Left lung (tissue), 10 donors: ENCODE results near the gene DIPK1B. TPM values are rescaled to one million over a fixed set of nuclear protein-coding genes. Genes with fewer than 3 reads are reported as not detected.

ENCODE experiments used
- ATAC-seq: fragments of 200-7000 bp; cut with Tn5 transposase; one replicate; pipeline ENCODE4 v1.9.1; 2020; ENCODE audit warnings: moderate library complexity
- DNase-seq, 4 donors: peaks; one replicate each; pipeline ENCODE4 v3.0.0-alpha.2; 2013 to 2020
- H3K27ac ChIP-seq, 2 donors: fragments of 200-600 bp; sonication (generic) in 1 of 2; one replicate each; pipeline versions ENCODE4 v1.5.0 to v1.8.0; 2020 to 2021
- H3K27me3 ChIP-seq, 2 donors: fragments of 200-600 bp; sonication (generic) in 1 of 2; one replicate each; pipeline versions ENCODE4 v1.5.0 to v1.8.0; 2020 to 2021
- H3K36me3 ChIP-seq, 2 donors: fragments of 200-600 bp; sonication (generic) in 1 of 2; one replicate each; pipeline versions ENCODE4 v1.5.0 to v1.8.0; 2020 to 2021
- H3K4me1 ChIP-seq, 2 donors: fragments of 200-600 bp; one replicate each; pipeline ENCODE4 v1.8.0; 2021
- H3K4me3 ChIP-seq, 2 donors: fragments of 200-600 bp; sonication (generic) in 1 of 2; one replicate each; pipeline versions ENCODE4 v1.5.0 to v1.8.0; 2020 to 2021; ENCODE audit warnings: mild to moderate bottlenecking in 1 of 2
- H3K9me3 ChIP-seq, 2 donors: fragments of 200-600 bp; sonication (generic) in 1 of 2; one replicate each; pipeline versions ENCODE4 v1.5.0 to v1.8.0; 2020 to 2021
- CTCF ChIP-seq, 2 donors: fragments of 200-600 bp; sonication (generic) in 1 of 2; IDR thresholded peaks; one replicate each; pipeline versions ENCODE4 v1.5.0 to v1.8.0; 2021; ENCODE audit warnings: antibody characterized with exemption in 2 of 2
- intact Hi-C, 2 donors: fragments of 100-400 bp; cut with DNase I; formaldehyde crosslinking; loops; one replicate each; pipeline versions ENCODE4 v1.11.2 to v1.14.2; 2022
- polyA plus RNA-seq, 6 donors: library from polyadenylated mRNA; unstranded; fragments of 120-200 nt; gene quantifications; one replicate each; pipeline ENCODE4 v1.2.1, GENCODE V29; 2013; ENCODE audit not compliant: insufficient read length in 6 of 6
- total RNA-seq, 2 donors: library from RNA; stranded (reverse); fragmentation: NEBNext Ultra II Directional; extraction: Animal tissue kit (Norgen Biotek cat#: 25700); gene quantifications; one replicate each; pipeline ENCODE4 v1.2.1, GENCODE V29; 2021
- donor health status: DM: no; HTN: yes; CAD: no.
- donor health status: DM: no; HTN: no; CAD: no.

Gene DIPK1B
- total and polyA plus RNA-seq, 8 donors, result 12.6 to 37.4 (median 28.6) TPM

DNA sequence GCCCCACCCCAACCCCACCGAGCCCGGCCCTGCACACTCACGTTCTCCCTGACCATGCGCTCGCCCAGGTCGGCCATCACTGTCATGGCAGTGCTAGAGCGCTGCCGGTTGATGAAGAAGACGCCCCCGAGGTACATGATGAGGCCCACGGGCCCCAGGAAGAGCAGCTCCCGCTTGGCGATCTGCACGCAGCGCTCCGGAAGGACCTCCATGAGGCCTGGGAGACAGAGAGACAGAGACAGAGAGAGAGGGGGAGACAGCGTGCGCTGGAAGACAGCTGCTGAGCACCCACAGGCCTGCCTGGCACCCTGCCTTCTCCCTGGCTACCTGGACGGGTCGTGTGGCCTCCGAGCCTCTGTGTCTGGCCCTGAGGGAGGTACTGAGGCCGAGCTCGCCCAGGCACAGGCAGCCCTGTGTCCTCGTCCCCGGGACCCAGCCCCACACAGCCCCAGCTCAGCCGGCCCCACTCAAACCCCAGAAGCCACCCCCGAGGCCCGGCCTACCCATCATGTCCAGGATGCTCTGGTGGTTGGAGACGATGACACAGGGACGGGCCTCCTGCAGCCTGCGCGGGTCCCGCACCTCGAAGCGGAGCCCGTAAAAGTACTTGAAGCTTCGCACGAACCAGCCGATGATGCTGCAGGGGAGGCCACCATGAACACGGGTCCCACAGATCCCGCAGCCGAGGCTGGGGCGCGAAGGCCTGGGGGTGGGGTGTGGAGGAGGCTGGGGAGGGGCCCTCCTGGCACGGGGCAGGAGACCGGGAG is 35.3 kb upstream of the DIPK1B start:
- no peaks in the 10 kb centered on the region for H3K9me3 ChIP-seq
- ATAC-seq, result no peak
- TF ChIP-seq CTCF (IDR thresholded peaks at IDR 0.05), result no peak
- no peaks in the 10 kb centered on the region for H3K27me3 ChIP-seq
- H3K27ac ChIP-seq, result no peak overlapping the region
- no peak overlapping the region for H3K4me3 ChIP-seq
- intact Hi-C loops, result no loop called here
- no peak for DNase-seq
- peaks cover 4 to 52% of the 10 kb centered on the region in 2 donors for H3K4me1 ChIP-seq
- peaks cover 0 to 56% of the 10 kb centered on the region in 2 donors for H3K36me3 ChIP-seq

GRCh38 chr9:136678034-136678433 is 34.3 kb upstream of the DIPK1B start:
- no peak for DNase-seq
- no peak overlapping the region for H3K27ac ChIP-seq
- H3K4me1 ChIP-seq, result peaks cover 4 to 60% of the 10 kb centered on the region in 2 donors
- no peak overlapping the region for H3K4me3 ChIP-seq
- no peak for TF ChIP-seq CTCF (IDR thresholded peaks at IDR 0.05)
- peaks cover 0 to 47% of the 10 kb centered on the region in 2 donors for H3K36me3 ChIP-seq
- H3K27me3 ChIP-seq, result no peaks in the 10 kb centered on the region
- intact Hi-C loops, result no loop called here
- no peaks in the 10 kb centered on the region for H3K9me3 ChIP-seq
- no peak for ATAC-seq

- no peaks in the 10 kb centered on the region for H3K27me3 ChIP-seq
- TF ChIP-seq CTCF (IDR thresholded peaks at IDR 0.05), result no peak
Measured at GRCh38 chr9:136678624-136679023, 33.7 kb upstream of the DIPK1B start.

DNA sequence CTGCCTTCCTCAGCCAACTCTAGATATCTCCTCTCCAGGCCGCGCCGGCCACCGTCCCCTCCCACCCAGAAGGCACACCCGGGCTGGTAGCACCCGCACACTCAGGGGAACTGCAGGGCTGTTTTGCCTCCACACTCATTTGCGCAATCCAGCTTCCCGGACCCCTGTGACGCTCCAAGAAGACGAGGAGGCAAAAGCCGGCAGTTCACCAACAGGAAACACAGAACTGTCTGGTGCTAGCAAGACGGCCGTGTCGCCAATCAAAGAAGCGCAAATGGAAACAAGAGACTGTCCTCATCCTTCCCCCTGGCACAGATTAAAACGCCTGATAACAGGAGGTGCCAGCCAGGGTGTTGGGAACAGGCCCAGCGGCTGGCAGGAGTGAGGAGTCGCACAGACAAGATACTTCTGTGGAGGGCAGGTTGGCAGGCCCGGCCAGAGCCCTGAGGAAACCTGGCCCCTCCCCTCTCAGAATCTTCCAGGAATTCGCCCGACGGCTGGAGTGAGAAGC is 32.9 kb upstream of the DIPK1B start:
- Histone ChIP-seq H3K27me3 (no peaks in the 10 kb centered on the region), H3K4me1 (peaks cover 9 to 67% of the 10 kb centered on the region in 2 donors), H3K27ac (peak overlapping the region; percentile 9 to 63), H3K4me3 (no peak overlapping the region), H3K36me3 (peaks cover 0 to 32% of the 10 kb centered on the region in 2 donors), H3K9me3 (no peaks in the 10 kb centered on the region)
- peak in 1 of 4 donors; percentile 82 for DNase-seq
- TF ChIP-seq CTCF (IDR thresholded peaks at IDR 0.05), result no peak
- peak; percentile 56 for ATAC-seq
- intact Hi-C loops, result no loop called here

More at GRCh38 chr9:136678624-136679023, 33.7 kb upstream of the DIPK1B start:
- DNase-seq, result no peak
- H3K4me1 ChIP-seq, result peaks cover 7 to 66% of the 10 kb centered on the region in 2 donors
- peak overlapping the region in 1 of 2 donors; percentile 63 for H3K27ac ChIP-seq
- H3K4me3 ChIP-seq, result no peak overlapping the region
- intact Hi-C loops, result no loop called here
- H3K36me3 ChIP-seq, result peaks cover 0 to 41% of the 10 kb centered on the region in 2 donors
- H3K9me3 ChIP-seq, result no peaks in the 10 kb centered on the region
- ATAC-seq, result peak; percentile 9

- no peak for TF ChIP-seq CTCF (IDR thresholded peaks at IDR 0.05)
- peaks cover 19 to 77% of the 10 kb centered on the region in 2 donors for H3K4me1 ChIP-seq
- H3K27me3 ChIP-seq, result no peaks in the 10 kb centered on the region
- H3K27ac ChIP-seq, result no peak overlapping the region
- H3K9me3 ChIP-seq, result no peaks in the 10 kb centered on the region
- H3K36me3 ChIP-seq, result peaks cover 0 to 21% of the 10 kb centered on the region in 2 donors
- DNase-seq, result no peak
- H3K4me3 ChIP-seq, result no peak overlapping the region
- intact Hi-C loops, result no loop called here
- no peak for ATAC-seq
Measured at GRCh38 chr9:136681029-136681428, 31.3 kb upstream of the DIPK1B start.
